ELF-1 (cell line): ENCODE measurements around the gene ARL16.

ENCODE experiments used
- DNase-seq: peaks from one replicate; pipeline ENCODE4 v3.0.0-alpha.2; 2016; ENCODE audit warnings: low read depth, low spot score

ARL16 gene

DNA sequence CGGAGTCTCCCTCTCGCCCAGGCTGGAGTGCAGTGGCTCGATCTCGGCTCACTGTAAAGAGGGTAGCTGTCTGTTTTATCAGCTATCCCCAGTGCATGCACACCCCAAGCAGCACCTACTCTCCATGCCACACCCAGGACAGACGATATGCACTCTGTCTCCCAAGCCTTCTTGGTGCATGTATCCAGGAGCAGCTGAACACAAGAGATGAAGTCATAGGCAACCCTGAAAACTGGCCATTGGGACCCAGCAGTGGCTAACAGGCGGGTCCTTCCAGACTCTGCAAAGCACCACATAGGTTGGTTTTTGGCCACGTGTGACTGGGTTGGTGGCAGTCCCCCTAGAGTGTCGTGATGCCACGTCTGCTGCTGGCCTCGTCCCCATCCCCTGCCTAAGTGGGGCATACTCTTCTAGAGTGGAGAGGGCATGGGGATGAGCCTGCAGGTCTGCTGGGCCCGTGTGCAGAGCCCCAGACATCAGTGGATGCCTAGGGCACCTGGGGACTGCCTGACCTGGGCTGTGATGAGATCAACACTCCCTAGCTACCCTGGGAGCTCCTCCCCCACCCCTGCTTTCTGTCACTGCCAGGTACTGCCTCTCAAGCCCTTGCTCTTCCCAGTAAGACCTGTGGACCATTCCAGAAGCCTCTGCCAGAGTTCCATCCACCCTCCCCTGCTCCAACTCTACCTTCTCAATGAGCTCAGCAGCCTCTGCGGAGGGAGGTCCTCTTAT is 36.6 kb downstream of the ARL16 start:
- peak; percentile 63 for DNase-seq

DNA sequence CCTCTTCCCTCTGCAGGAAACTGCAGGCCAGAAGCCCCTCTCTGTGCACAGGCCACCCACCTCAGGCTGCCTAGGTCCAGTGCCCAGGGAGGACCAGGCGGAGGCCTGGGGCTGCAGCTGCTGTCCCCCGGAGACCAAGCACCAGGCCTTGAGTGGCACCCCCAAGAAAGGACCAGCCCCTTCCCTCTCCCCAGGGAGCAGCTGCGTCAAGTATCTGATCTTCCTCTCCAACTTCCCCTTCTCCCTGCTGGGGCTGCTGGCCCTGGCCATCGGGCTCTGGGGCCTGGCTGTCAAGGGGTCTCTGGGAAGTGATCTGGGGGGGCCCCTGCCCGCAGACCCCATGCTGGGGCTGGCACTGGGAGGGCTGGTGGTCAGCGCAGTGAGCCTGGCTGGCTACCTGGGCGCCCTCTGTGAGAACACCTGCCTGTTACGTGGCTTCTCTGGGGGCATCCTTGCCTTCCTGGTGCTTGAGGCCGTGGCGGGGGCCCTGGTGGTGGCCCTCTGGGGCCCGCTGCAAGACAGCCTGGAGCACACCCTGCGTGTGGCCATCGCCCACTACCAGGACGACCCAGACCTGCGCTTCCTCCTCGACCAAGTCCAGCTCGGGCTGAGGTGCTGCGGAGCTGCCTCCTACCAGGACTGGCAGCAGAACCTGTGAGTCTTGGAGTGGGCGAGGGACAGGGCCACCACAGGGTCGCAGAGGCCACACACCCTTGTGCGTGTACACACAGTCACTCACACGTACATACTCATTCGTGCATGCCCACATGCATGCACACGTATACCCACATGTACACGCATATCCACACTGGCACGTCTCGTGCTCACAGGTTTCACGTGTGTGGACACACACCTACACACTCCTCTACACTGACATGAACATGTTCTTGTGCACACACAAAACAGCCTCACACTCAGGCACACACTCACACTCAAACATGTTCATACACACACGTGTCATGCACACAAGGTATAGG is 38.3 kb downstream of the ARL16 start:
- DNase-seq: no peak

DNA sequence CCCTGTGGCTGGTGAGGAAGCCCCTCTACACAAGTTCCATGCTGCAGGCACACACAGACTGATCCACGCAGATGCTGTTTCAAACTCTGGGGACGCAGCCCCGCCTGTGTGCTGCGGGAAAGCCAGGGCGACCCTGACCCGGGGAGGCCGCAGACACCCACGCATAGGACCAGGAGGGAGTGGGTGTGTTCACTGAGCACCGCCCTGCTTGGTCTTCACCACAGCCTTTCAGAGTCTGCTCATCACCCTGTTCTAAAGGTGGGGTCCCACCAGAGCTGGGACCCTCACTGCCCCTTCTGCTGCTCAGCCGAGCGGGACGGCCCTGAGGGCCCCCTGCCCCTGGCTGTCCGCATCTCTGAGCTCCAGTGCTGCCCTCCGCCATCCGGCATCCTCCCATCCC is 39.1 kb downstream of the ARL16 start:
- no peak for DNase-seq

DNA sequence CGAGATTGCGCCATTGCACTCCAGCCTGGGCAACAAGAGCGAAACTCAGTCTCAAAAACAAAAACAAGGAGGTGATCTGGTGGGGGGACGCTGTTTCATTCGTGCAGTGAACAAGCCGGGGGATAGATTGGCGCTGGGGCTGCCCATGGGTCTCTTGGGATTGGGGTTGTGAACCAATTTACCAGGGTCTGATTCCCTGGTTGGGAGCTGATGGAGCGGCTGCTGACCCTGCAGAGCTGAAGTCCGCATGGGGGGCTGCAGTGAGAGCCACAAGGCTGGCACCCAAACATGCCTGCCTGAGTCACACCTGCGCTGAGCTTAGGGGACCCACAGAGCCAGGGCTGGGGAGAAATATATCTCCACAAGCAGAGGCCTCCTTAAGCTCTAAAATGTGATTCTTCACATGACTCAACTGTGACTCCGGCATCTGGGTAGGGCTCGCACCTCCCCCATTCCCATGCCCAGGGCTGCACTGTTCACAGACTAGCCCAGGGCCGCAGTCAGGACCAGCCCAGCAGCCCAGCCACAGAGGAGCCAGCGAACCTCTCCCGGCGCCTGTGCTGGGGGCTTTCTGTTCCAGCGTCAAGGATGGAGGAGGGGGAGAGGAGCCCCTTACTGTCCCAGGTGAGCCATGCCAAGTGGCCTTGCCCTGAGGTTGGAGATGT is 41.6 kb downstream of the ARL16 start:
- DNase-seq: peak; percentile 75

DNA sequence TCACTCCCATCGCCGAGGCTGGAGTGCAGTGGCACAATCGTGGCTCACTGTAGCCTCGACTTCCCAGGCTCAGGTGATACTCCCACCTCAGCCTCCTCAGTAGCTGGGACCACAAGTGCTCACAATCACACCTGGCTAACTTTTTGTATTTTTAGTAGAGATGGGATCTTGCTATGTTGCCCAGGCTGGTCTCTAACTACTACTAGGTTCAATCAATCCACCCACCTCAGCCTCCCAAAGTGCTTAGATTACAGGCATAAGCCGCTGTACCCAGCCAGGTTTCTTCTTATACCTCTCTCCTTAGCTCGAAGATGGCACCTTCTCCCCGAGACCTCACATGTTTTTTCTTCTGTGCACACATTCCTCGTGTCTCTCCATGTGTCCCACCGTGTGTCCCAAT is 43.6 kb downstream of the ARL16 start:
- no peak for DNase-seq

DNA sequence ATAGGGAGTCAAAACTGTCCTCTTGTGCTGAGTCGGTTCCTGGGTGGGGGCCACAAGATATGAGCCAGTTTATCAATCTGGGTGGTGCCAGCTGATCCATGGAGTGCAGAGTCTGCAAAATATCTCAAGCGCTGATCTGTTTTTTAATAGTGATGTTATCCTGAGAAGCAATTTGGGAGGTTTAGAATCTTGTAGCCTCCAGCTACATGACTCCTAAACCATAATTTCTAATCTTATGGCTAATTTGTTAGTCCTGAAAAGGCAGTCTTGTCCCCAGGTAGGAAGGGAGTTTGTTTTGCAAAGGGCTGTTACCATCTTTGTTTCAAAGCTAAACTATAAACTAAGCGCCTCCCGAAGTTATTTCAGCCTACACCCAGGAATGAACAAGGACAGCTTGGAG is 44.9 kb downstream of the ARL16 start:
- DNase-seq: no peak

DNA sequence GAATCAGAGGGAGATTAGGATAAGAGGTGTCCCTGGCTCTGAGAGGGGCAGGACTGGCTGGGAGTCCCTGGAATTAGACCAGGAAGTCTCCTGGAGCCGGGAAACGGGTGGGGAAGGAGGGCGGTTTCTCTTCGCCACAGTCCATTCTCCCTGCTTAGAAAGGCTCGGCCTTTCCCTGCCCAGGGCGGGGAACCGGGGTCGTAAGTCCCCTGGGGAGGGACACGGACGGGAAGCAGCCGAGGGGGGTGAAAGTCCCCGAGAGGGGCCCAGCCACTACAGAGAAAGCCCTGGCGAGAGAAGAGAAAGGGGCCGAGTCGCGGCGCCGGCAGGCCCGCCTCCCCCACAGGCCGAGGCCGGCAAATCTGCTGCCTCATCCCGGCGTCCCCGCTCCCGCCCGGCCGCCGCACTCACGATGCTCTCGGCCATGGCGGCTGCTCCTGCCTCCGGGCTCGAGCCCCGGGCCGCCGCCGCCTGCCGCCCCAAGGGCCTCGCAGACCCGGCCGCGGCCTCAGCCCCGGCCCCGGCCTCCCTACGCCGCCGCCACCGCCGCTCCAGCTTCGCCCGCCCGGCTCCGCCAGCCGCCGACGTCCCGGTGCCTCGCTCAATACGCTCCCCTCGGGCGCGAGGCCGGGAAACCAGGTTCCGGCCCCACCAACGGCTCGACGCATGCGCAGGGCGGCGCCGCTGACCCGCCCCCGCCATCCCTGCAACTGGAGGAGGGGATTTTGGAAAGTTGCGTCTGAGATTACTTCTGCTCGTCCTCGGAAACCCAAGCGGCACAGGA is 46.9 kb downstream of the ARL16 start, which contains the start of the genes NPLOC4 and TSPAN10:
TSS of gene NPLOC4 (minus strand) at position 608 of the 784 bp plus-strand sequence. CDS start at position 426, 182 bp downstream.
TSS of gene TSPAN10 (plus strand) at position 692 of the 784 bp plus-strand sequence. CDS start 5,217 bp downstream, outside the sequence.
- DNase-seq: peak; percentile 92

DNA sequence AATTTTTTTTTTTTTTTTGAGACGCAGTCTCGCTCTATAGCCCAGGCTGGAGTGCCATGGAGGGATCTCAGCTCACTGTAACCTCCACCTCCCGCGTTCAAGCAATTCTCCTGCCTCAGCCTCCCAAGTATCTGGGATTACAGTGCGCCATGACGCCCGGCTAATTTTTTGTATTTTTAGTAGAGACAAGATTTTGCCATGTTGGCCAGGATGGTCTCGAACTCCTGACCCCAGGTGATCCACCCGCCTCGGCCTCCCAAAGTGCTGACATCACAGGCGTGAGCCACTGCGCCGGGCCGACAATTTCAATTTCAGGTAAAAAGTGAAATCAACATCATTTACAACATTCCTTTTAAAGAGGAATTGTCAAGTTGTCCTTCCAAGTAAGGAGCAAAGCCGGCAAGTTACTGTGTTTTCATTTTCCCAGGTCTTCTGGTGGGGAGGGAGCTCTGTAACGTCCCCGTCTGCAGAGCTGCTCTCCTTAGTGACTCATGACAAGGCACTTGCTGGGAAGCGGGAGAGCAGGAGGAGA is 47.6 kb downstream of the ARL16 start:
- no peak for DNase-seq

DNA sequence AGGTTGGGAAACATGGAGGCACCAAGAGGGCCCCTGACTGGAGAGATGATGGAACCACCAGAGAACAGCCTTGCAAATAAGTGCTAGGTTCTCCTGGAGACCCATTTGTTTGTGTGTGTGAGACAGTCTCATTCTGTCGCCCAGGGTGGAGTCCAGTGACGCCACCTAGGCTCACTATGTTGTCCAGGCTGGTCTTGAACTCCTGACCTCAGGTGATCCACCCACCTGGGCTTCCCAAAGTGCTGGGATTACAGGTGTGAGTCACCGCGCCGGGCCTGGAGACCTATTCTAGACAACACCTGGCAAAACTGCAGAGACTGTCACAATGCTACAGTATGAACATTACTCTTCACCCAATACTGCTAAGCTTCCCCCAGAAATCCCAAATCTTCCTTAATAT is 48.2 kb downstream of the ARL16 start:
- DNase-seq: no peak

DNA sequence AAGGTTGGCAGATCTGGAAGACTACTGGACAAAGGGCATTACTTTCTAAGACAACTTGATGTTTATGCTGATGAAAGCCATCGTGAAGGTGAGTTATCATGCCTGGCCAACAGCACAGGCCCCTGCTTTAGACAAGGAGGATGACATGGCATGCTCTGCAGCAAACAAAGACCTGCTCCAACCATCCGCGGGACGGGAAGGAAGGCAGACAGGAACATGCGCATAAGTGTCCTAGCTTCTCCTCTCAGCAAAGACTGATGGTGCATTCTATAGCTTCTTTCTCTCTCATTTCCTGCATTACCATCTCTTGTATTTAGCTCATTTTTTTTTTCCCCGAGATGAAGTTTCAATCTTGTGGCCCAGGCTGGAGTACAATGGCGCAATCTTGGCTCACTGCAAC is 52.1 kb downstream of the ARL16 start:
- DNase-seq: no peak
